Choroid plexus epithelial cell (primary cell): ENCODE data around the gene ZMIZ1.

Source experiments
- DNase-seq: peaks from one replicate; pipeline ENCODE4 v3.0.0-alpha.2; 2010; ENCODE audit warnings: low read depth
- H3K4me3 ChIP-seq: 2 replicates; pipeline ENCODE4 v1.5.1; 2011; ENCODE audit warnings: low read depth, mild to moderate bottlenecking, control low read depth, low read length, moderate library complexity
- TF ChIP-seq, protein P1 (sequence below): conservative IDR thresholded peaks from 2 replicates; pipeline ENCODE4 v1.5.1; 2011; ENCODE audit warnings: low read depth, mild to moderate bottlenecking, control low read depth, inconsistent platforms, low read length, moderate library complexity

Gene ZMIZ1

DNA sequence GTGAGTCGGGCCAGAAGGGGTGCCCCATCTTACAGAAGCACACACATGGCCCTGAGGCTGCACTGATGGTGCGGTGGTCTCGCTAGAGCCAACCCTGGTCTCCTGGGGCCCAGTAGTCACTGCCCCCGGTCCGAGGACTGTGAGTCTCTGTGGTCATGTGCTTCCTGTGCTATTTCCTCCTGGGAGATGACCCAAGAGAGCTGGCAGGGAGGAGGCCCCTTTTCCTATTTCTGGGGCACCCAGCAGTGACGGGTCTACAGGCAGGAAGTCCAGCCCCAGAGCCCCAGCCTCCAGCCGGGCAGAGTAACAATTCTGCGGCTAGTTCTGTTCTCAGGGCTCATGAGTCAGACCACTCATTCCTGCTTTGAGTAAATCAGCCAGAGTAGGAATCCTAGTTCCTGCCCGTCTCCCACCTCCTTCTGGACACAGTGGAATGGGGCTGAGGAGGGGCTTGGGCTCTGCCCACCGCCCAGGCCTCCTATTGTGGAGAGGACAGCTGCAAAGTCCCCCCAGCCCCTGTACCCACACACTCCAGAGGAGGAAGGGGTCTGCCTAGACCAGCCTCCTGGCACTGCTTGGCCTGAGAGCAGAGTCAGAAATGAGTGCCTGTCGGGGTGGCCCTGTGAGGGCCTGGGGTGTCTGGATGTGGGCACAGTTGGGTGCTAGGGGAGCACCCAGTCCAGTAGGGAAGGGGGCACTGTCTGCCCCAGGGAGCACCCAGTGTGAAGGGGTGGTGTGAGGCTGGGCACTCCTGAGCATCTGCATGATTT, 198.0 kb downstream of the ZMIZ1 start:
- TF ChIP-seq, protein P1, sequence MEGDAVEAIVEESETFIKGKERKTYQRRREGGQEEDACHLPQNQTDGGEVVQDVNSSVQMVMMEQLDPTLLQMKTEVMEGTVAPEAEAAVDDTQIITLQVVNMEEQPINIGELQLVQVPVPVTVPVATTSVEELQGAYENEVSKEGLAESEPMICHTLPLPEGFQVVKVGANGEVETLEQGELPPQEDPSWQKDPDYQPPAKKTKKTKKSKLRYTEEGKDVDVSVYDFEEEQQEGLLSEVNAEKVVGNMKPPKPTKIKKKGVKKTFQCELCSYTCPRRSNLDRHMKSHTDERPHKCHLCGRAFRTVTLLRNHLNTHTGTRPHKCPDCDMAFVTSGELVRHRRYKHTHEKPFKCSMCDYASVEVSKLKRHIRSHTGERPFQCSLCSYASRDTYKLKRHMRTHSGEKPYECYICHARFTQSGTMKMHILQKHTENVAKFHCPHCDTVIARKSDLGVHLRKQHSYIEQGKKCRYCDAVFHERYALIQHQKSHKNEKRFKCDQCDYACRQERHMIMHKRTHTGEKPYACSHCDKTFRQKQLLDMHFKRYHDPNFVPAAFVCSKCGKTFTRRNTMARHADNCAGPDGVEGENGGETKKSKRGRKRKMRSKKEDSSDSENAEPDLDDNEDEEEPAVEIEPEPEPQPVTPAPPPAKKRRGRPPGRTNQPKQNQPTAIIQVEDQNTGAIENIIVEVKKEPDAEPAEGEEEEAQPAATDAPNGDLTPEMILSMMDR, result no peak
- DNase-seq, result peak; percentile 92
- H3K4me3 ChIP-seq, result no peak overlapping the region

DNA sequence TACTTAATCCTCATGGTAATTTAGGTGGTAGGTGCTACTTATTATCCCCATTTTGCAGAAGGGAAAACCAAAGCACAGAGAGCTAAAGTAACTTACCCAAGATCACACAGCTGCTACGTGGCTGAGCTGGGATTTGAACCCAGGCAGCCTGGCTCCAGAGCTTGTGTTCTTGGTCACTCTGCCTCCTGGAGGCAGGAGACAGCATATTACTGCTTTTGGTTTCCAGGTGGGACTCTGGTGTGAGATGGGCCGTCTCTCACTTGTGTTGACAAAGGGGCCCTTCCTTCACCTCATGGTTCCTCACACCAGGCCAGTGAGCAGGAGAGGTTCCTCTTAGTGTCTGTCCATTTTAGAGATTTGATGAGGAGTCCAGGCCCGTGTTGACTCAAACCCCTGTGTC, 198.7 kb downstream of the ZMIZ1 start:
- no peak overlapping the region for H3K4me3 ChIP-seq
- TF ChIP-seq, protein P1, result peak; percentile 38
- DNase-seq, result no peak

DNA sequence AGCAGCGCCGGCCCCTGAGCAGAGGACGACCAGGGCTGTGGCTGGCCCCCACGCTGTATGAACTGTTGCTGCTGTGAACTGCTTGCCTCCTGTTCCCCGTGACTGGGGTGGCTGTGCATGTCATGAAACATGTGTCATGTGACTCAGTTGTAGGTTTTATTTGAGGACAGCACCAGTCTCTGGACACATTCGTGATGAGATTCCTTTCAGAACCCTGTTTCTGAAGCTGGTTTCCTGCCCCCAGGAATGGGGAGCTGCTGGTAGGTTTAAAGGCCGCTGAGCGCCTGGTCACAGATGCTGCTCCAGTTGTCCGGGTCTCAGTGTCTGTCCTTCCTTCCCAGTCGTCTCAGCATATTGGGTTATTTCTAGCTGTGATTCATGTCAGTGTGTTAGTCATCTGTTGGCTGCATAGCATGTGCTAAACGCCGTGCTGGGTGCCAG, 199.4 kb downstream of the ZMIZ1 start:
- peak; percentile 56 for DNase-seq
- H3K4me3 ChIP-seq, result no peak overlapping the region
- TF ChIP-seq, protein P1, result no peak

DNA sequence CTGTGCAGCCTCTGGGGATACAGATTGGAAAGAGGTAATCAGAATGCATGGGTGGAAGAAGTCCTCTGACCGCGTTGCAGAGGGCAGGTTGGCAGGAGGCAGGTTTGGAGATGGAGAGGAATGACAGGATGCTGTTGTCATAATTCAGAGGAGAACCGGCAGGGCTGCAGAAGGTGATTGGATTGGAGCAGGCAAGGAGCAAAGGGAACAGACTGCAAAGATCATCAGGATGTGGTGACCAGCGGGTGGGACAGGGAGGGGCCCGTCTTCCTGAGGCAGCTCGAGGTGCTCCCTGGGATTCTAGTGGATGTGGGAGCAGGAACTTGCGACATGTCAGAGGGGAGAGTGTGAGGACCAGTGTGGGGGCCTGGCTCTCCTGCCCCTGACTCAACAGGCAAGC, 200.0 kb downstream of the ZMIZ1 start:
- no peak for DNase-seq
- TF ChIP-seq, protein P1, result no peak
- no peak overlapping the region for H3K4me3 ChIP-seq

DNA sequence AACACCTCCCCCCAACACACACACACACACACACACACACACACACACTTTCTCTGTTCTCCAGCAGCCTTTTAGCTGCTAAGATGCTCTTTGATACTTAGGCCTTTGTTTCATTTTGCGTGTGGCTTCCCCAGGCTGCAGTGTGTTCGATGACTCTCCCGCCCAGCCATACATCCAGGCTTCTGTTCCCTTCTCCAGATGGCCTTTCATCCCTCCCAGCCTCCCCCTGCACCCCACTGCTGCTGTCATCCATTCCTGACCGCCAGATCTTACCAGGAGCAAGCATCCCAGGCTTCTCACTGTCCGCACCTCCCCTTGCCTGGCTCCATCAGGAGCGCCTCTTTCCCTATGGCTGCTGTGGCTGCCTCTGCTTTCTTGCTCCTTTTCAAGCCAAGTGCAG, 200.7 kb downstream of the ZMIZ1 start:
- no peak for DNase-seq
- TF ChIP-seq, protein P1, result no peak
- no peak overlapping the region for H3K4me3 ChIP-seq

DNA sequence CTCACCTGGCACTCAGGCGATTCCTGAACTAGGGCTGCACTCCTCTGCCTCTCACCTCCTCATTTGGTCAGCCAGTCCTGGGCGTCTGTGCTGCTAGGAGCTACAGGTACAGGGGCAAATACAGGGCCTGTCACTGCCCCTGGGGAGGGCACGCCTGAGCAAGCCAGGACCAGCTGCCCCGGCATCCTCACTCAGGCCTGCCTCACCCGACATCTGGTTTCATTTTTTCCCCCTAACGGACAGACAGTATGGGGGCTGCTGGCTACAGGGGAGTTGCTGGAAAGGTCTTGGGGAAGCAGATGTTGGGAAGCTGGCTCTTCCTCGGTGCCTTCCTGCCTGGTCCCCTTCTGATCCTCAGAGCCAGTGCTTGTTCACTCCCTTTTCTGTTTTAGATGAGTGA, 201.2 kb downstream of the ZMIZ1 start:
- TF ChIP-seq, protein P1, result no peak
- H3K4me3 ChIP-seq, result no peak overlapping the region
- DNase-seq, result no peak

DNA sequence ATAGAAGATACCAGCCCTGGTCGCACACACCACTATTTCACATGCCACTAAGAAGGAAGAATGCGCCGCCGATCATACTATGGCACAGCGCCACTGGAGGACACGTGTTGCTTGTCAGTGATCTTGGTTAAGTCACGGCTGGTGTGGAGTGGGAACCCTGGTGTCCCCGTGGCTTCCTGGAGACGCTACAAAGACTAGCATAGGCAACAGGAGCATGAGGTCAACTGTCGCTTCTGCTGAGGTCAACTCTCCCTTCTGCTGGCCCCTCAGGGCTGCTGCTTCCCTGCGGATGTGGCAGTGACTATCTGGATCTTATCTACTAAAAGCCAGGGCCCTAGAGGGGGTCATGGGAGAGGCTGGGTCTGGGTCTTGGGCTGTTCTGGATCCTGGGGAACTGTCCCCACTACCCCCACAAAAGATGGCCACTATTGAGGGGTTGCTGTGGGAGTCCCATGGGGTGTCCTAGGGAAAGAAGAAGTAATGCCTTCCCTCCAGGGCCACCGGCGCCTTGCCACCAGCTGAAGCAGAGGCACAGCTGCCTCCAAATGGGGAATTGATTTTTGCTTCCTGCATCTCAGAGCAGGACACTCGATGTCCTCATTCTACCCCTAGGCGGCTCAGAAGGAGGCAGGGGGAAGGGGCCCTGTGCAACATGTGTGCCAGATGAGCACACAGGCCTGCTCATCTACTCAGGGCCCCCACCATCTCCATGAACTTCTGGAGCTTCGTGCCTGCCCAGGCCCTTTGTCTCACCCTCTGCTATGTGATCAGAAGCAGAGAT, 201.9 kb downstream of the ZMIZ1 start:
- no peak overlapping the region for H3K4me3 ChIP-seq
- DNase-seq, result no peak
- TF ChIP-seq, protein P1, result no peak
